ENCODE results near the gene EMX1.

GRCh38 chr2:72983500-72984161 lies 66.3 kb downstream of the EMX1 start:
- TF ChIP-seq POLR2A (IDR thresholded peaks at IDR 0.05) (no peak), CTCF (IDR thresholded peaks at IDR 0.05) (no peak)

Measured in testis (tissue), 2 donors.